Measurements from ENCODE around the gene GSTM2.
"Not testable (repeated sequence)": the region's sequence is repeated elsewhere in the genome, so short reads cannot be mapped to it uniquely, and the experiment has no call there.

DNA sequence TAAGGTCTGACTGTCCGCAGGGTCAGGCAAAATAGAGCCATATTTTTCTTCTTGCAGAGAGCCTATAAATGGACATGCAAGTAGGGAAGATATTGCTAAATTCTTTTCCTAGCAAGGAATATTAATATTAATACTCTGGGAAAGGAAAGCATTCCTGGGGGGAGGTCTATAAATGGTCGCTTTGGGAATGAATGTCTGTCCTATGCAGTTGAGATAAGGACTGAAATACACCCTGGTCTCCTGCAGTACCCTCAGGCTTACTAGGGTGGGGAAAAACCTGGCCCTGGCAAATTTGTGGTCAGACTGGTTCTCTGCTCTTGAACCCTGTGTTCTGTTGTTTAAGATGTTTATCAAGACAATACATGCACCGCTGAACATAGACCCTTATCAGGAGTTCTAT lies 35.1 kb downstream of the GSTM2 start:
- TF ChIP-seq, protein P1, sequence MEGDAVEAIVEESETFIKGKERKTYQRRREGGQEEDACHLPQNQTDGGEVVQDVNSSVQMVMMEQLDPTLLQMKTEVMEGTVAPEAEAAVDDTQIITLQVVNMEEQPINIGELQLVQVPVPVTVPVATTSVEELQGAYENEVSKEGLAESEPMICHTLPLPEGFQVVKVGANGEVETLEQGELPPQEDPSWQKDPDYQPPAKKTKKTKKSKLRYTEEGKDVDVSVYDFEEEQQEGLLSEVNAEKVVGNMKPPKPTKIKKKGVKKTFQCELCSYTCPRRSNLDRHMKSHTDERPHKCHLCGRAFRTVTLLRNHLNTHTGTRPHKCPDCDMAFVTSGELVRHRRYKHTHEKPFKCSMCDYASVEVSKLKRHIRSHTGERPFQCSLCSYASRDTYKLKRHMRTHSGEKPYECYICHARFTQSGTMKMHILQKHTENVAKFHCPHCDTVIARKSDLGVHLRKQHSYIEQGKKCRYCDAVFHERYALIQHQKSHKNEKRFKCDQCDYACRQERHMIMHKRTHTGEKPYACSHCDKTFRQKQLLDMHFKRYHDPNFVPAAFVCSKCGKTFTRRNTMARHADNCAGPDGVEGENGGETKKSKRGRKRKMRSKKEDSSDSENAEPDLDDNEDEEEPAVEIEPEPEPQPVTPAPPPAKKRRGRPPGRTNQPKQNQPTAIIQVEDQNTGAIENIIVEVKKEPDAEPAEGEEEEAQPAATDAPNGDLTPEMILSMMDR (conservative IDR thresholded peaks at IDR 0.05; ENCODE audit: low read depth, low read length) = not testable (repeated sequence)
- TF ChIP-seq RAD21 (IDR thresholded peaks at IDR 0.05; ENCODE audit: low read length); POLR2A (IDR thresholded peaks at IDR 0.05; ENCODE audit: low read depth, low read length); MXI1 (IDR thresholded peaks at IDR 0.05; ENCODE audit: borderline replicate concordance, low read depth, low read length); CHD1 (IDR thresholded peaks at IDR 0.05; ENCODE audit: low read depth, low read length); NFE2L2 (IDR thresholded peaks at IDR 0.05; ENCODE audit: low read depth, low read length); CEBPB (IDR thresholded peaks at IDR 0.05; ENCODE audit: low read depth, low read length): not testable (repeated sequence)
- TF ChIP-seq, protein P2, sequence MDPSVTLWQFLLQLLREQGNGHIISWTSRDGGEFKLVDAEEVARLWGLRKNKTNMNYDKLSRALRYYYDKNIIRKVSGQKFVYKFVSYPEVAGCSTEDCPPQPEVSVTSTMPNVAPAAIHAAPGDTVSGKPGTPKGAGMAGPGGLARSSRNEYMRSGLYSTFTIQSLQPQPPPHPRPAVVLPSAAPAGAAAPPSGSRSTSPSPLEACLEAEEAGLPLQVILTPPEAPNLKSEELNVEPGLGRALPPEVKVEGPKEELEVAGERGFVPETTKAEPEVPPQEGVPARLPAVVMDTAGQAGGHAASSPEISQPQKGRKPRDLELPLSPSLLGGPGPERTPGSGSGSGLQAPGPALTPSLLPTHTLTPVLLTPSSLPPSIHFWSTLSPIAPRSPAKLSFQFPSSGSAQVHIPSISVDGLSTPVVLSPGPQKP (IDR thresholded peaks at IDR 0.05; ENCODE audit: borderline replicate concordance, low read depth, low read length) = not testable (repeated sequence)
